ENCODE data around the gene ALKBH3.

DNA sequence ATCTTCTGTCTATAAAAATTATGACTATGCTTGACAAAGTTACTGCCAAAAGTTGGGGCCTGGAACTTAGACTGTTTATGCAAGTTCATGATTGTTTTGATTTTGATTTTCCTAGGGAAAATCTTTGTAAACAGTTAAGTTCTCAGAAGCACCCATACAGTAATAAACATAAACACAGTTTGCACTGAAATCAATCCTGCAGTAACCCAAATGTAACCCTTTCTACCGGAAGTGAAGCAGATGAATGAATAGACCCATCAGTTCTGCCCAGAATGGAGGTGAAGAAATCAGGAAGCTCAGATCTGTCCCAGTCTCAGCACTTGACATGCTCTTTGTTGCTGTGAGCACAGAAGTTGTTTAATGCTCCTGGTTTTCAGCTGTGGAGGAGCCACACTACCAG, 37.2 kb downstream of the ALKBH3 start:
- no peak for TF ChIP-seq POLR2A (IDR thresholded peaks at IDR 0.05)
- TF ChIP-seq, protein P1, sequence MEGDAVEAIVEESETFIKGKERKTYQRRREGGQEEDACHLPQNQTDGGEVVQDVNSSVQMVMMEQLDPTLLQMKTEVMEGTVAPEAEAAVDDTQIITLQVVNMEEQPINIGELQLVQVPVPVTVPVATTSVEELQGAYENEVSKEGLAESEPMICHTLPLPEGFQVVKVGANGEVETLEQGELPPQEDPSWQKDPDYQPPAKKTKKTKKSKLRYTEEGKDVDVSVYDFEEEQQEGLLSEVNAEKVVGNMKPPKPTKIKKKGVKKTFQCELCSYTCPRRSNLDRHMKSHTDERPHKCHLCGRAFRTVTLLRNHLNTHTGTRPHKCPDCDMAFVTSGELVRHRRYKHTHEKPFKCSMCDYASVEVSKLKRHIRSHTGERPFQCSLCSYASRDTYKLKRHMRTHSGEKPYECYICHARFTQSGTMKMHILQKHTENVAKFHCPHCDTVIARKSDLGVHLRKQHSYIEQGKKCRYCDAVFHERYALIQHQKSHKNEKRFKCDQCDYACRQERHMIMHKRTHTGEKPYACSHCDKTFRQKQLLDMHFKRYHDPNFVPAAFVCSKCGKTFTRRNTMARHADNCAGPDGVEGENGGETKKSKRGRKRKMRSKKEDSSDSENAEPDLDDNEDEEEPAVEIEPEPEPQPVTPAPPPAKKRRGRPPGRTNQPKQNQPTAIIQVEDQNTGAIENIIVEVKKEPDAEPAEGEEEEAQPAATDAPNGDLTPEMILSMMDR (IDR thresholded peaks at IDR 0.05), result no peak
- no peak for TF ChIP-seq POLR2AphosphoS5 (IDR thresholded peaks at IDR 0.05)
